Cardiac ventricle fibroblast (primary cell): ENCODE measurements around the gene PHKG1. TPM values are rescaled to one million over a fixed set of nuclear protein-coding genes. Genes with fewer than 3 reads are reported as not detected.

ENCODE experiments used
- total RNA-seq: library from RNA; depleted of rRNA; stranded (reverse); fragments of >200 nt; gene quantifications from 2 replicates; pipeline ENCODE4 v1.2.3, GENCODE V29; 2015

PHKG1 gene
- total RNA-seq = 0.24 and 1.1 TPM in 2 replicates

DNA sequence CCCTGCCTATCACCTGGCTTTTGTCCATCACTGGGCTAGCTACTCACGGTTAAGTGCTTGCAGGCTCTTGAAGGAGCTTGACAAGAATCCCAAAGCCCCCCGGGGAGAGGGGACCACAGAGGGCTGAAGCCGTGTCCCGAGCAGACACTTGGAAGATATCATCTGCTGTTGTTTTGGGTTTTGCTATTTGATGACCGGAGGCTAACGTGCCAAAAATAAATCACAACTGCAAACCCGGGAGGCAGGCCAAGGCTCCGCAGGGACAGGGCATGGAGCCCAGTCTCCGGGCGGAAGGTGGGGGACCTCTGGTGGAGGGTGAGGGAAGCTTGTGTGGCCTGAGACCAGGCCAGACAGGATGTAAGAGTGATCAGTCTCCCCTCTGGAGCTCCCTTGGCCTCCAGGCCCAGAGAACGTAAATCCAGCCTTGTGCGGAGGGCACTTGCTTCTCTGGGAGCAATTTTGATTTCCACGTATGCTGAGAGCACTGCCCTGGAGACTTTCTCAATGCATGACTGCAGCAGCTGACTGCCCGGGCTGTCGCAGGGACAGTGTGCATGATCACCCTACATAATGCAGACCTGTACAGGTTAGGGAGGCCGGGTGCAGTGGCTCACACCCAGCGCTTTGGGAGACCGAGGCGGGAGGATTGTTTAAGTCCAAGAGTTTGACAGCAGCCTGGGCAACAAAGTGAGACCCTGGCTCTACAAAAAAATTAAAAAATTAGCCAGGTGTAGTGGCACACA is at the start of gene PHKG1:
TSS of gene PHKG1 (minus strand) at position 164 of the 743 bp plus-strand sequence. CDS start 4,011 bp downstream, outside the sequence.

DNA sequence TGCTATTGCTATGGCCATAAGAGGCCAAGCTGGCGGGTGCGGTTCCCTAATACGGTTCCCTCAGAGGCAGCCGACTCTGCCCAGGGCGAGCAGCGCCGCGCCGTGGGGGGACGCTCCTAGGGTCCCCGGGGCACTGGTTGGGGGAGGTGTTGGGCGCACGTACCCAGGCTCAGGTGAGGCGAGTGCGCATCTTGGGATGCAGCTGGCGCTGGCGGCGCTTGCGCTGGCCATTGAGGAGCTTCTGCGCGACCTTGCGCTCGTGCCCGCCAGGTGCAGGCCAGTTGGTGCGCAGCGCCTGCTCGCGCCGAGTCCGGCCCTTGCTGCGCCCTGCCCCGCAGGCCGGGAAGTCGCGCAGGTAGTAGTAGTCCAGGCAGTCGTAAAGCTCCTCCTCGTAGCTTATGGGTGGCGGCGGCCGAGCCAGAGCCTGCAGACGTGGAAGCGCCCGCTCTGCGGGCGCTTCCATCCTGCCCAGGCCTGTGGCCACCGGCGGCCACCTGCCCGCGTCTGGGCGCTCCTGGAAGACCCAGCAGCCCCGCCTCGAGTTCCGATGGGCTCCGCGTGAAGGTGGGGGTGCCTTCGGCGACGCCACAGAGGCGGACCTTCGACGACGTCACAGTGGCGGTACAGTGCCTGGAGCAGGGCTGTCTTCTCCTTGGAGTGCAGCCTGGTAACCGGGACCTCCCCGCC is 23.2 kb upstream of the PHKG1 start, which contains the start of gene NUPR2:
TSS of gene NUPR2 (minus strand) at position 566 of the 687 bp plus-strand sequence. CDS start at position 463, 103 bp downstream.

DNA sequence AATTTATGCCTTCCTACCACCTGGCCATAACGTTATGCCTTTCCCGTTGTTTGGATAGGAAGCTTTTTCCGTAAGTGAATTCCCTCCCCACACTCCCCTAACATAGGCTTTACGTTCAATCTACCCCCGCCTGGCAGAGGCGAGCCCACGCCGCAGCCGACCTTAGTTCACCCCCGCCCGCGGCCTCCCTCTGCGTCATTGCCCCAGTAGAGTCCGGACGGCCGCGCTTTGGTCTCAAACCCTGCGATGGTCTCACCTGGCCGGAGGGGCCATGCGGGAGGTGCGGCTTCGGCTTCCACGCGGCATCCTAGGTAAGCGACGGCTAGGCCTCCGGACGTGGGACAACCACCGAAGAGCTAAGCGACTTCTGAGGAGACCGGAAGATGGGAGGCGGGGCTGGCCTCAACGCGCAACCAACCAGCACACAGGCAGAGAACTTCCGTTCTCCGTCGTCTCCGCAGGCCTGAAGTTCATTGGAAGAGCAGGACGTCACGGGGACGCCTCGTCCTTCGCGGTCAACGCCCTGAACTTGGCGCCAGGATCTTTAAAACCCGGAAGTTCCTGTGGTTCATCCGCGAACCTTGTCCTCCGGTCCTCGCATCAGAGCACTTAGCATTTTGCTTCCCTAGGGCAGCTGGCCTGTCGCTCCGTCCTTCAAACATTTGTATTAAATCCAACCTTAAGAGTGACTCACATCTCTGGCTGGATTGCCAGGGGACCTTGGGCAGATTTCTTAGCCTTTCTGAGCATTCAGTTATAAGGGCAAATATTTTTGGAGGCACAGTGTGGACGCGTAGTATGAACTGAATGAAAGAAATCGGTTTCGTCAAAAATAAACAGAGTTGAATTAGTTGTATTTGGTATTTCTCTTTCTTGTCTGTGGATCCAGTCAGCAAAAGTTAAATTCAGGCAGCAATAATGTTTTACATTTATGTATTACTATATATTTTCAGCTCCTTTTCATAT is 13.6 kb upstream of the PHKG1 start, which contains the start of gene CHCHD2:
TSS of gene CHCHD2 (minus strand) at position 369 of the 966 bp plus-strand sequence. CDS start at position 306, 63 bp downstream.

GRCh38 chr7:56063882-56064625 is 28.7 kb downstream of the PHKG1 start, which contains the start of gene SUMF2:
TSS of gene SUMF2 (plus strand) at chr7:56064286. CDS start at chr7:56064312, 26 bp downstream.

GRCh38 chr7:56051339-56052191 is 41.2 kb downstream of the PHKG1 start, which contains the start of the genes CCT6A and PSPH:
TSS of gene CCT6A (plus strand) at chr7:56051765. CDS start at chr7:56051849, 84 bp downstream.
TSS of gene PSPH (minus strand) at chr7:56051444. CDS start at chr7:56021212, 30,232 bp downstream.

Other genes starting within 250 kb of the PHKG1 start
- gene SEPTIN14, start 230.2 kb downstream of the PHKG1 start, total RNA-seq = not detected in 2 replicates
- 0.49 and 1.2 TPM in 2 replicates for gene ZNF713, start 205.5 kb downstream of the PHKG1 start, total RNA-seq
- gene MRPS17, start 141.1 kb downstream of the PHKG1 start, total RNA-seq = 6.8 and 8.6 TPM in 2 replicates
- gene NIPSNAP2, start 128.4 kb downstream of the PHKG1 start, total RNA-seq = 28.3 and 33.7 TPM in 2 replicates
- 15.4 and 24.5 TPM in 2 replicates for gene PSPH, start 41.5 kb downstream of the PHKG1 start, total RNA-seq
- gene CCT6A, start 41.2 kb downstream of the PHKG1 start, total RNA-seq = 67.2 and 67.5 TPM in 2 replicates
- gene SUMF2, start 28.7 kb downstream of the PHKG1 start, total RNA-seq = 125 and 132 TPM in 2 replicates
- 260 and 302 TPM in 2 replicates for gene CHCHD2, start 13.5 kb upstream of the PHKG1 start, total RNA-seq
- not detected in 2 replicates for gene NUPR2, start 23.5 kb upstream of the PHKG1 start, total RNA-seq